DOHH2 (cell line): ENCODE measurements around the gene SORD.

Source experiments
- EZH2phosphoT487 ChIP-seq: fragments of 200-600 bp; sonication (generic); IDR thresholded peaks from 2 replicates; pipeline ENCODE4 v1.6.1; 2017; ENCODE audit warnings: borderline replicate concordance, mild to moderate bottlenecking, antibody characterized with exemption, low read length, moderate library complexity, mixed read lengths
- TF ChIP-seq, protein P1 (sequence below): fragments of 200-600 bp; sonication (generic); IDR thresholded peaks from one replicate; pipeline ENCODE4 v1.5.1; 2014; ENCODE audit warnings: antibody characterized with exemption, mild to moderate bottlenecking, low read depth, low read length; ENCODE audit not compliant: poor library complexity, severe bottlenecking

DNA sequence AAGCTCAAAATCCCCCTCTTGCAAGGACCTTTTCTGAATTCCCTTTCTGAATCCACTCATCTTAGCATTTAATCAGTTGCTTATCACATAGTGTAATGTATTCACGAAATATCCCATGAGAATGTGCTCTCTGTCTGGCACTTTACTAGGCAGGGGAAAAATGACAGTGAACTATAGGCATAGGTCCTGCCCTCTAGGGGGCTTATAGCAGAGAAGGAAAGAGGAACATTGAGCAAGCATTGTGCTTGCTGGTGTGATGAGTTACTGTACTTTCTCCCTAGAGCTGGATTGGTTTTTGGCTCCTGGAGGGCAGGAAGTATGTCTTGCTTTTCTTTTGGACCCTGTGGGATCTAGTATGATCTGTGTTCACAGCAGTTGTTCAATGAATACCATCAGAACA lies 64.5 kb downstream of the SORD start:
- TF ChIP-seq, protein P1, sequence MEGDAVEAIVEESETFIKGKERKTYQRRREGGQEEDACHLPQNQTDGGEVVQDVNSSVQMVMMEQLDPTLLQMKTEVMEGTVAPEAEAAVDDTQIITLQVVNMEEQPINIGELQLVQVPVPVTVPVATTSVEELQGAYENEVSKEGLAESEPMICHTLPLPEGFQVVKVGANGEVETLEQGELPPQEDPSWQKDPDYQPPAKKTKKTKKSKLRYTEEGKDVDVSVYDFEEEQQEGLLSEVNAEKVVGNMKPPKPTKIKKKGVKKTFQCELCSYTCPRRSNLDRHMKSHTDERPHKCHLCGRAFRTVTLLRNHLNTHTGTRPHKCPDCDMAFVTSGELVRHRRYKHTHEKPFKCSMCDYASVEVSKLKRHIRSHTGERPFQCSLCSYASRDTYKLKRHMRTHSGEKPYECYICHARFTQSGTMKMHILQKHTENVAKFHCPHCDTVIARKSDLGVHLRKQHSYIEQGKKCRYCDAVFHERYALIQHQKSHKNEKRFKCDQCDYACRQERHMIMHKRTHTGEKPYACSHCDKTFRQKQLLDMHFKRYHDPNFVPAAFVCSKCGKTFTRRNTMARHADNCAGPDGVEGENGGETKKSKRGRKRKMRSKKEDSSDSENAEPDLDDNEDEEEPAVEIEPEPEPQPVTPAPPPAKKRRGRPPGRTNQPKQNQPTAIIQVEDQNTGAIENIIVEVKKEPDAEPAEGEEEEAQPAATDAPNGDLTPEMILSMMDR: no peak
- TF ChIP-seq EZH2phosphoT487: no peak
